GM23338 (cell line): ENCODE data around the gene MLLT1. TPM values are rescaled to one million over a fixed set of nuclear protein-coding genes. Genes with fewer than 3 reads are reported as not detected.

Experiments used
- ATAC-seq: fragments of 200-7000 bp; cut with Tn5 transposase; 3 replicates; pipeline ENCODE4 v1.9.1; 2020
- DNase-seq: peaks from one replicate; pipeline ENCODE4 v3.0.0-alpha.2; 2015; ENCODE audit warnings: low spot score
- H2AFZ ChIP-seq: fragments of 200-600 bp; sonication (generic); 2 replicates; pipeline ENCODE4 v1.8.0; 2016; ENCODE audit warnings: antibody characterized with exemption, mild to moderate bottlenecking, moderate library complexity
- H3F3A ChIP-seq: fragments of 200-600 bp; sonication (generic); replicated peaks from 2 replicates; pipeline ENCODE4 v1.8.0; 2017; ENCODE audit warnings: antibody characterized with exemption, mixed run types, low read depth
- H3K27ac ChIP-seq: fragments of 200-600 bp; sonication (generic); 2 replicates; pipeline ENCODE4 v1.6.1; 2016; ENCODE audit warnings: low read depth
- H3K27me3 ChIP-seq: fragments of 200-600 bp; sonication (generic); 2 replicates; pipeline ENCODE4 v1.8.0; 2016; ENCODE audit warnings: mild to moderate bottlenecking, mixed run types, moderate library complexity; ENCODE audit not compliant: insufficient read depth
- H3K36me3 ChIP-seq: fragments of 200-600 bp; sonication (generic); 2 replicates; pipeline ENCODE4 v1.8.0; 2016; ENCODE audit warnings: mild to moderate bottlenecking; ENCODE audit not compliant: insufficient read depth
- H3K4me1 ChIP-seq: fragments of 200-600 bp; sonication (generic); 2 replicates; pipeline ENCODE4 v1.8.0; 2016; ENCODE audit warnings: mild to moderate bottlenecking, moderate library complexity; ENCODE audit not compliant: insufficient read depth
- H3K4me2 ChIP-seq: fragments of 200-600 bp; sonication (generic); 2 replicates; pipeline ENCODE4 v1.7.1; 2017; ENCODE audit warnings: mixed run types
- H3K4me3 ChIP-seq: fragments of 200-600 bp; sonication (generic); 2 replicates; pipeline ENCODE4 v1.6.1; 2016; ENCODE audit warnings: mixed run types
- H3K79me2 ChIP-seq: fragments of 200-600 bp; sonication (generic); replicated peaks from 2 replicates; pipeline ENCODE4 v1.8.0; 2017; ENCODE audit warnings: mild to moderate bottlenecking; ENCODE audit not compliant: insufficient read depth
- H3K9me2 ChIP-seq: fragments of 200-600 bp; sonication (generic); 2 replicates; pipeline ENCODE4 v1.8.0; 2017; ENCODE audit not compliant: insufficient read depth
- H4K20me1 ChIP-seq: fragments of 200-600 bp; sonication (generic); replicated peaks from 2 replicates; pipeline ENCODE4 v1.8.0; 2017; ENCODE audit warnings: mild to moderate bottlenecking; ENCODE audit not compliant: insufficient read depth
- H3K27ac Mint-ChIP-seq: 2 replicates; pipeline ENCODE4 v1.8.0; 2020; ENCODE audit warnings: inconsistent platforms, mild to moderate bottlenecking, moderate library complexity, mixed read lengths
- H3K27me3 Mint-ChIP-seq: 3 replicates; pipeline ENCODE4 v1.8.0; 2022; ENCODE audit warnings: low read depth, mild to moderate bottlenecking, moderate library complexity, mixed read lengths, inconsistent platforms; ENCODE audit not compliant: insufficient read depth, poor library complexity
- H3K36me3 Mint-ChIP-seq: 3 replicates; pipeline ENCODE4 v1.8.0; 2021; ENCODE audit warnings: low read depth, mild to moderate bottlenecking, inconsistent platforms, moderate library complexity, mixed read lengths
- H3K4me1 Mint-ChIP-seq: 3 replicates; pipeline ENCODE4 v1.8.0; 2020; ENCODE audit warnings: mild to moderate bottlenecking, inconsistent platforms, mixed read lengths
- H3K4me3 Mint-ChIP-seq: 3 replicates; pipeline ENCODE4 v1.8.0; 2021; ENCODE audit warnings: moderate library complexity, mild to moderate bottlenecking, inconsistent platforms, mixed read lengths
- H3K9me3 Mint-ChIP-seq: 3 replicates; pipeline ENCODE4 v1.8.0; 2020; ENCODE audit warnings: moderate library complexity, mild to moderate bottlenecking, inconsistent platforms, mixed read lengths
- CREB1 ChIP-seq: fragments of 250-450 bp; sonication (Bioruptor Pico); IDR thresholded peaks from 2 replicates; pipeline ENCODE4 v1.5.0; 2020; ENCODE audit warnings: low read depth, mild to moderate bottlenecking, moderate library complexity
- CTCF ChIP-seq, 2 experiments: fragments of 200-600 bp in 1 of 2; sonication (generic) in 1 of 2; conservative IDR thresholded peaks; 2 replicates each; pipeline versions ENCODE4 v1.5.1 to v1.6.1; 2016 to 2017; ENCODE audit warnings: antibody characterized with exemption in 2 of 2, low read depth in 2 of 2, mild to moderate bottlenecking in 2 of 2, moderate library complexity in 1 of 2
- EZH2phosphoT487 ChIP-seq: fragments of 200-600 bp; sonication (generic); IDR thresholded peaks from one replicate; pipeline ENCODE4 v1.8.1; 2018; ENCODE audit warnings: antibody characterized with exemption; ENCODE audit not compliant: unreplicated experiment
- NANOG ChIP-seq: IDR thresholded peaks from 2 replicates; pipeline ENCODE4 v1.6.1; 2016; ENCODE audit warnings: antibody characterized with exemption, borderline replicate concordance
- STAT1 ChIP-seq: IDR thresholded peaks from one replicate; pipeline ENCODE4 v1.6.1; 2016; ENCODE audit warnings: antibody characterized with exemption; ENCODE audit not compliant: unreplicated experiment
- ZNF331 ChIP-seq: fragments of 250-450 bp; sonication (Bioruptor Pico); IDR thresholded peaks from 2 replicates; pipeline ENCODE4 v1.5.0; 2020; ENCODE audit warnings: low read depth, mild to moderate bottlenecking, moderate library complexity
- ZNF462 ChIP-seq: fragments of 250-450 bp; sonication (Bioruptor Pico); IDR thresholded peaks from 2 replicates; pipeline ENCODE4 v1.5.0; 2020; ENCODE audit warnings: mild to moderate bottlenecking, moderate library complexity
- polyA plus RNA-seq: library from polyadenylated mRNA; unstranded; fragments of >200 nt; fragmentation: Nextera tagmentation; extraction: Ambion mirVana; gene quantifications from 2 replicates; pipeline ENCODE4 v1.2.1, GENCODE V29; 2016
- total RNA-seq: library from RNA; depleted of rRNA; stranded (reverse); fragments of >200 nt; shearing (Covaris generic); gene quantifications from 2 replicates; pipeline ENCODE4 v1.2.3, GENCODE V29; 2014

Gene MLLT1
- total and polyA plus RNA-seq, 2 experiments from 2014 or later, result 17.8 to 23.4 TPM

- peaks cover 23% of the 10 kb centered on the region for H3K36me3 Mint-ChIP-seq
- Histone ChIP-seq H2AFZ (no peak overlapping the region), H4K20me1 (peaks cover 61% of the 10 kb centered on the region)
Measured at GRCh38 chr19:6273701-6274601, 5.8 kb downstream of the MLLT1 start.

GRCh38 chr19:6272913-6273600, 6.7 kb downstream of the MLLT1 start:
- no peak overlapping the region; the same call in 2 of the 3 replicates for H3K4me3 Mint-ChIP-seq
- H3K9me2 ChIP-seq, result no peaks in the 10 kb centered on the region
- H3K4me3 ChIP-seq, result peak overlapping the region; percentile 38; the same call in 1 of the 2 replicates
- no peaks in the 10 kb centered on the region for H3K9me3 Mint-ChIP-seq
- peaks cover 30% of the 10 kb centered on the region for H3K36me3 Mint-ChIP-seq
- 0 out of 2 replicates have a peak, but pooled peaks cover 3% of the 10 kb centered on the region for H3F3A ChIP-seq
- H2AFZ ChIP-seq, result no peak overlapping the region
- H3K27ac Mint-ChIP-seq, result peak overlapping the region; percentile 88
- no peak; the same call in 2 of the 3 replicates for ATAC-seq
- H3K27me3 ChIP-seq, result no peaks in the 10 kb centered on the region
- H3K36me3 ChIP-seq, result peaks cover 4% of the 10 kb centered on the region; the same call in 1 of the 2 replicates
- H3K4me1 Mint-ChIP-seq, result peaks cover 75% of the 10 kb centered on the region
- peak overlapping the region; percentile 75 for H3K4me2 ChIP-seq
- peaks cover 60% of the 10 kb centered on the region for H4K20me1 ChIP-seq
- DNase-seq, result no peak
- H3K4me1 ChIP-seq, result peaks cover 60% of the 10 kb centered on the region
- H3K27ac ChIP-seq, result peak overlapping the region; percentile 93
- peaks cover 14% of the 10 kb centered on the region for H3K27me3 Mint-ChIP-seq
- H3K79me2 ChIP-seq, result peaks cover 94% of the 10 kb centered on the region
- TF ChIP-seq CREB1 (CRISPR knock-in tag) (no peak), ZNF462 (no peak), CTCF (conservative IDR thresholded peaks at IDR 0.05; ENCODE audit: low read depth in 2 of 2) (no peak), ZNF331 (CRISPR knock-in tag) (no peak), STAT1 (no peak), NANOG (no peak)

More at GRCh38 chr19:6273701-6274601, 5.8 kb downstream of the MLLT1 start:
- H3K9me2 ChIP-seq, result no peaks in the 10 kb centered on the region
- 0 out of 2 replicates have a peak, but pooled peaks cover 3% of the 10 kb centered on the region for H3F3A ChIP-seq
- no peaks in the 10 kb centered on the region for H3K36me3 ChIP-seq
- H3K27me3 ChIP-seq, result no peaks in the 10 kb centered on the region
- Mint-ChIP-seq H3K27me3 (peaks cover 20% of the 10 kb centered on the region), H3K4me3 (peak overlapping the region; percentile 20; the same call in 1 of the 3 replicates), H3K27ac (peak overlapping the region; percentile 75), H3K4me1 (peaks cover 84% of the 10 kb centered on the region), H3K9me3 (no peaks in the 10 kb centered on the region)
- H3K4me3 ChIP-seq, result no peak overlapping the region
- peaks cover 63% of the 10 kb centered on the region for H3K4me1 ChIP-seq
- peak overlapping the region; percentile 32; the same call in 1 of the 2 replicates for H3K4me2 ChIP-seq
- H3K79me2 ChIP-seq, result peaks cover 94% of the 10 kb centered on the region
- H3K27ac ChIP-seq, result peak overlapping the region; percentile 93; the same call in 1 of the 2 replicates
- DNase-seq (no peak), ATAC-seq (no peak)
- TF ChIP-seq EZH2phosphoT487, result no peak
